Anterior cingulate cortex (tissue), 58 donors: Measurements from ENCODE around the gene CARMIL1.

Source experiments
- DNase-seq, 58 donors: peaks; one replicate each; lab custom pipeline; 2025; lab: John Stamatoyannopoulos, UW

The CARMIL1 gene

GRCh38 chr6:25306379-25306778, 27.2 kb downstream of the CARMIL1 start:
- no peak for DNase-seq

DNA sequence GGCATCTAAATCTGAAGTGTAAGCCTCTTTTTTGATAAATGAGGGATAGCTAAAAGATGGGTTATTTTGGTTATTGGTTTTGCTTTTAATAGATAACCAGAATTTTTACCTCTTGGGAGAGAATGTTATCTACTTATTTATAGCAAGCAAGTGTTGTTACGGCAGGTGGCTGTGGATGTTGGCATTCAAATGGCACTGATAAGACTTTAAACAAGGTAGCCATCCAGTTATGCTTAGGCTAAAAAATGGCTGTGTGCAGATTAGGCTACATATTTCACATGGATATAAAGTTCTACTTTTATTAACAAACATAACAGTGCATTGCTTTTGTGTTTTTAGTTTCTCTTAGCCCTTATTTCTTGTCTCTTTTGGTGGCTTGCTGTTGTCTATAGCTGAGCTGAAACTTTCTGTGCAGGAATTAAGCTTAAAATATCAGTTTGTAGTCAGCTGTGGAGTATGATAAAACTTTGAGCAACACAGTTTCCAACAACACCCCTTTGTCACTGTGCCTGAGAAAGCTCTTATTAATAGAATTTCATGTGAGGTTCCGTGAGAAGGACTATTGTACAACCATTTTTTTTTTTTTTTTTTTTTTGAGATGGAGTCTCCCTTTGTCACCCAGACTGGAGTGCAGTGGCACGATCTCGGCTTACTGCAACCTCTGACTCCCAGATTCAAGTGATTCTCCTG, 28.8 kb downstream of the CARMIL1 start:
- no peak for DNase-seq

- DNase-seq, result no peak
These were observed 30.7 kb downstream of the CARMIL1 start for GRCh38 chr6:25309886-25310285.

DNA sequence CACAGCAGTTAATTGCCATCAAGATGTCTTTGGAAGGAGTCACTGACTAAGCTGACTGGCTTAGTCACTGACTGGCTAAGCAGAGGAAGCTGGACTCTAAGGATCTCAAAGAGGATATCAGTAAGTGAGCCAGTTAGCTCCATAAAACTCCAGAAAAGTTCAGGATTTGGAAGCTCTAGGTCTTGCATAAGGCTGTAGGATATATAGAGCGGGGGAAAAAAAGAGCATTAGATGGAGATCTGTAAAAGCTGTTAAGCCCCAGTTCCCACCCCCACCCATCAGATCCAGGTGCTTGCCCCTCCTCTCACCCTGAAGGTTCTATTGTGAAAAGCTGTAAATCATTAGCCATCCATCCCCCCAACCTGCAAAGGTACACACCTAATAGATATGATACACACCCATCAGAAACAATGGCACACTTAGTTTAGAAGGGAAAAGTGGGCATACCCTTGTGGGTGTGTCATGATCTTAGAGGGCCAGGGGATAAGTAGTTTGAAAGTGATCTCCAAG, 32.2 kb downstream of the CARMIL1 start:
- no peak for DNase-seq

GRCh38 chr6:25312034-25312620, 33.0 kb downstream of the CARMIL1 start:
- no peak for DNase-seq

- DNase-seq, result no peak
These were observed 33.5 kb downstream of the CARMIL1 start for GRCh38 chr6:25312703-25313102.

- DNase-seq, result no peak
These were observed 35.5 kb downstream of the CARMIL1 start for GRCh38 chr6:25314509-25315175.

DNA sequence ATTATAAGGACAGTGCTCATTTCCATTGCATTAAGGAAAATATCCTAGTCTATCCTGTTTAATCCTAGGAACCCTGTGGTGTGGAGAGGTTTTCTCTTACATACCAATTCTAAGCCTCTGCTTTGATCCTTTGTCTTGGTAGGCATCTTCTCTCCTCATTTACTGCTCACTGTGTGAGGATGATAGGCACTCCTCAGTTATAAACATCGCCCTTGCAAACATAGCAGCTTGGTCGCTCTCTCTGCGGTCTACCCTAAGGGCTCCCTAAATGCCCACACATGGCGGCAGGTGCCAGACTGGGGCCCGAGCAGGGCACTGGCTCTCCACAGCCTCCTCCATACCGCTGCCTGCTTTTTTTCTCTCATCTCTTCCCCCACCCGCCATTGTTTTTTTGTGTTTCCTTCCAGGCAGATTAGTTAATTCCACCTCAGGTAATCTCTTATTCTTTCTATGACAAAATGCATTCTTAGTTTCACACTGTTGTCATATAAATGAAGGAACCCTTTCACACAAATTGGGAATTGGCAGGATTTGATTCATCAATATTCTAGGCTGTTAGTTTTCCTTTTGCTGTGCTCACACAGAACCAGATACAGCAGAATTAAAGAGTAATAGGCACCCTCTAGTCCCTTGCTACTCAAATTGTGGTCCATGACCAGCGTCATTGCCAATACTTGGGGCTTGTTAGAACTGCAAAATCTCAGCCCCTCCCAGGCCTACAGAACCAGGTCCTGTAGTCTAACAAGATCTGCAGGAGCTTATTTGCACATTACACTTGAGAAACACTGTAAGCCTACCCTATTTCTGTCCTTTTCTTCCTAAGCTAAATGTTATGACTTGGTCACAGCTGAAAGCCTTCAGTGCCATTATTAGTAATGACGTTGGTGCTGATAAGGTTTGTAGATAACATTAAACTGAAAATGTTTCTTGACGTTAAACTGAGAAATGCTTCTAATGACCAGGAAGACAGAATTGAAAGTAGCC, 36.3 kb downstream of the CARMIL1 start:
- DNase-seq, result no peak

GRCh38 chr6:25316626-25317025, 37.5 kb downstream of the CARMIL1 start:
- DNase-seq, result no peak

DNA sequence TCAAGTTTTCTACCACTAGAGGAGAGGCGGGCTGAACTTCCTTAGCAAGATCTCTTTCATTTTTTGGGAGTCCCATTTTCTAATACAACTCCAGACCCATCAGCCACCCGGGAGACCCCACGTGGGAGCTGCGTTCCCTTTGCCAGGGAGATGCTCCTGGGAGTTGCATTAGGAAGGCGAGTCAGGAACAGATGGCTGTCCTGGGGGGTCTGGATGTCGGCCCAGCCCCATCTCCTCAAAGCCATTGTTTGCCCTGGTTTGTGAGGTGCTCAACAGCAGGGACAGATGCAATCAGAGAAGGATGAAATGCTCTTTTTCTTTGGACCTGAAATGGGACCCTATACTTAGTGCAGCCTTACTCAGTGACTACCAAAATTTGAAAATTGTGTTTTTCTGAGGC, 39.4 kb downstream of the CARMIL1 start:
- no peak for DNase-seq

GRCh38 chr6:25320459-25320858, 41.3 kb downstream of the CARMIL1 start:
- no peak for DNase-seq

DNA sequence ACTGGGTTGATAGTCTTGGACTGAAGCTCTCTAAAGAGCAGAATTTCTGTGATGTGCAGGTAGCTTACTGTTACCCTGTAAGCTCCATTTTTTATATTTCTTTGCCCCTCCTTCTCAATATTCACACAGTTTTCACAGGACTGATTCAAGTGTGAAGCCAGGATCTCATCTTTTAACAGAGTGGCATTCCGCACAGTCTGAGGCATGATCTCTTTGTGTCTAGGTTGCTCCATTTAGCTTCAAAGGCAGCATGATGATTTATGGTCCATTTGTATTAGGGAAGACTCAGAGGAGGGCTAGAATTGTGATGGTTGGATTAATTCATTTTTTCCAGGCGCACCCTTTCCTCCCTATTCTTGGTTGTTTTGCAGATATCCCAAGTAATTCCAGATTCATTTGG, 43.5 kb downstream of the CARMIL1 start:
- DNase-seq, result no peak

GRCh38 chr6:25324066-25324762, 45.0 kb downstream of the CARMIL1 start:
- no peak for DNase-seq

- no peak for DNase-seq
These were observed 47.0 kb downstream of the CARMIL1 start for GRCh38 chr6:25326126-25326525.

DNA sequence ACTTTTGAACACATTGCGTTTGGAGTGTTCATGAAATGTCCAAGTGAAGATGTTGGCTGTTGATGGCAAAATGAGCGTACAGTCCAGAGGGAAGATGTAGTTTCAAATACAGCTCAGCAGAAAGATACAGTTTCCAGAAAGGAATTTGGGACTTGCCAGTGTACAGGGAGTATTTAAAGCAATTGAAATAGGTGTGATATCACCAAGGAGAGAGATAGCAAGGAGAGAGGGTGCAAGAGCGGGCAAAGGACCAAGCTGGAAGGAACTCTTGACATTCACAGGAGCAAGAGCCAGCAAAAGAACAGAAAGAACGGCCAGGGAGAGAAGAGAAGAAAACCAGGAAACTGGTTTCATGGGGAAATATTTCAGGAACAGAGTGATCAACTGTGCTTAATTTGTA, 47.8 kb downstream of the CARMIL1 start:
- DNase-seq, result no peak

GRCh38 chr6:25327432-25327831, 48.3 kb downstream of the CARMIL1 start:
- no peak for DNase-seq

- DNase-seq, result peak in 19 of 58 donors; percentile 2 to 40 (median 12)
These were observed 50.1 kb downstream of the CARMIL1 start for GRCh38 chr6:25329161-25329817.

- DNase-seq, result no peak
These were observed 50.8 kb downstream of the CARMIL1 start for GRCh38 chr6:25329982-25330381.
